Skeletal muscle tissue (tissue), 4 donors: ENCODE data around the gene MYCBP. TPM values are rescaled to one million over a fixed set of nuclear protein-coding genes. Genes with fewer than 3 reads are reported as not detected.

Experiments used
- H3K27ac ChIP-seq: one replicate; pipeline ENCODE4 v1.7.0; 2013; ENCODE audit warnings: mild to moderate bottlenecking, low read depth, low read length, inconsistent platforms
- H3K27me3 ChIP-seq, 3 donors: one replicate each; pipeline ENCODE4 v1.7.0; 2013; ENCODE audit warnings: low read length in 3 of 3; ENCODE audit not compliant: control insufficient read depth in 3 of 3, insufficient read depth in 3 of 3
- H3K36me3 ChIP-seq, 3 donors: one replicate each; pipeline ENCODE4 v1.7.0; 2013; ENCODE audit warnings: low read length in 3 of 3; ENCODE audit not compliant: control insufficient read depth in 3 of 3, insufficient read depth in 3 of 3
- H3K4me1 ChIP-seq, 3 donors: one replicate each; pipeline ENCODE4 v1.7.0; 2013; ENCODE audit warnings: low read length in 3 of 3, mild to moderate bottlenecking in 3 of 3; ENCODE audit not compliant: control insufficient read depth in 3 of 3, insufficient read depth in 3 of 3
- H3K4me3 ChIP-seq, 3 donors: one replicate each; pipeline ENCODE4 v1.7.0; 2013; ENCODE audit warnings: low read length in 3 of 3
- H3K9ac ChIP-seq, 3 donors: one replicate each; pipeline ENCODE4 v1.7.0; 2013; ENCODE audit warnings: low read length in 3 of 3, mild to moderate bottlenecking in 3 of 3, moderate library complexity in 2 of 3, low read depth in 1 of 3
- H3K9me3 ChIP-seq, 3 donors: one replicate each; pipeline ENCODE4 v1.7.0; 2013; ENCODE audit warnings: low read length in 3 of 3; ENCODE audit not compliant: control insufficient read depth in 3 of 3
- total RNA-seq: library from RNA; depleted of rRNA; stranded (reverse); fragments of >200 nt; gene quantifications from one replicate; pipeline ENCODE4 v1.2.3, GENCODE V29; 2014
- donor health status: Osteomylitis.

The MYCBP gene
- total RNA-seq, 1 donor from 2014 or later, result 10.4 TPM

- no peak overlapping the region for H3K27ac ChIP-seq
- no peaks in the 10 kb centered on the region for H3K36me3 ChIP-seq
- no peak overlapping the region for H3K4me3 ChIP-seq
- no peaks in the 10 kb centered on the region for H3K27me3 ChIP-seq
- no peak overlapping the region for H3K9ac ChIP-seq
- no peaks in the 10 kb centered on the region for H3K9me3 ChIP-seq
- no peaks in the 10 kb centered on the region for H3K4me1 ChIP-seq
Measured at GRCh38 chr1:38898653-38899230, 25.6 kb upstream of the MYCBP start.

GRCh38 chr1:38896169-38896568 is 23.0 kb upstream of the MYCBP start:
- Histone ChIP-seq H3K27ac (no peak overlapping the region), H3K9ac (no peak overlapping the region), H3K36me3 (no peaks in the 10 kb centered on the region), H3K4me1 (no peaks in the 10 kb centered on the region), H3K27me3 (no peaks in the 10 kb centered on the region), H3K4me3 (no peak overlapping the region), H3K9me3 (no peaks in the 10 kb centered on the region)

- Histone ChIP-seq H3K27ac (no peak overlapping the region), H3K9me3 (no peaks in the 10 kb centered on the region), H3K4me3 (no peak overlapping the region), H3K9ac (no peak overlapping the region), H3K27me3 (no peaks in the 10 kb centered on the region), H3K4me1 (no peaks in the 10 kb centered on the region), H3K36me3 (no peaks in the 10 kb centered on the region)
Measured at GRCh38 chr1:38892976-38893375, 19.8 kb upstream of the MYCBP start.

- no peak overlapping the region for H3K4me3 ChIP-seq
- no peaks in the 10 kb centered on the region for H3K9me3 ChIP-seq
- H3K27ac ChIP-seq, result no peak overlapping the region
- H3K9ac ChIP-seq, result no peak overlapping the region
- H3K27me3 ChIP-seq, result no peaks in the 10 kb centered on the region
- H3K36me3 ChIP-seq, result no peaks in the 10 kb centered on the region
- no peaks in the 10 kb centered on the region for H3K4me1 ChIP-seq
Measured at GRCh38 chr1:38891753-38892152, 18.6 kb upstream of the MYCBP start.

GRCh38 chr1:38889589-38889988 is 16.4 kb upstream of the MYCBP start:
- Histone ChIP-seq H3K9ac (no peak overlapping the region), H3K4me1 (no peaks in the 10 kb centered on the region), H3K4me3 (no peak overlapping the region), H3K36me3 (no peaks in the 10 kb centered on the region), H3K27ac (no peak overlapping the region), H3K9me3 (no peaks in the 10 kb centered on the region), H3K27me3 (no peaks in the 10 kb centered on the region)

- Histone ChIP-seq H3K4me3 (no peak overlapping the region), H3K9ac (no peak overlapping the region), H3K27ac (no peak overlapping the region), H3K27me3 (no peaks in the 10 kb centered on the region), H3K36me3 (no peaks in the 10 kb centered on the region), H3K9me3 (no peaks in the 10 kb centered on the region), H3K4me1 (no peaks in the 10 kb centered on the region)
Measured at GRCh38 chr1:38888423-38889333, 15.5 kb upstream of the MYCBP start.

- Histone ChIP-seq H3K9ac (no peak overlapping the region), H3K27ac (no peak overlapping the region), H3K9me3 (no peaks in the 10 kb centered on the region), H3K4me1 (no peaks in the 10 kb centered on the region), H3K27me3 (no peaks in the 10 kb centered on the region), H3K4me3 (no peak overlapping the region), H3K36me3 (no peaks in the 10 kb centered on the region)
Measured at GRCh38 chr1:38885092-38885491, 11.9 kb upstream of the MYCBP start.

- no peak within 1 kb of the TSS for H3K9ac ChIP-seq
- H3K36me3 ChIP-seq, result no peaks in the 10 kb centered on the region
- H3K4me1 ChIP-seq, result no peaks in the 10 kb centered on the region
- no peak within 1 kb of the TSS for H3K27ac ChIP-seq
- H3K27me3 ChIP-seq, result no peaks in the 10 kb centered on the region
- no peak within 1 kb of the TSS for H3K4me3 ChIP-seq
- H3K9me3 ChIP-seq, result no peaks in the 10 kb centered on the region
Measured at GRCh38 chr1:38881487-38881886, 8.3 kb upstream of the MYCBP start, which contains the start of gene GJA9. Gene GJA9, minus strand, starts transcription at chr1:38881587. Its CDS starts 5,489 bp downstream, at chr1:38876098.

- H3K36me3 ChIP-seq, result no peaks in the 10 kb centered on the region
- no peak overlapping the region for H3K4me3 ChIP-seq
- H3K27ac ChIP-seq, result no peak overlapping the region
- H3K9me3 ChIP-seq, result no peaks in the 10 kb centered on the region
- peaks cover 13 to 19% (median 15%) of the 10 kb centered on the region in 3 donors for H3K4me1 ChIP-seq
- H3K9ac ChIP-seq, result no peak overlapping the region
- no peaks in the 10 kb centered on the region for H3K27me3 ChIP-seq
Measured at GRCh38 chr1:38875811-38876210, 2.7 kb upstream of the MYCBP start.

GRCh38 chr1:38872401-38873026 is 634 bp downstream of the MYCBP start:
- peak overlapping the region; percentile 77 for H3K27ac ChIP-seq
- peak overlapping the region; percentile 81 to 94 (median 85) for H3K9ac ChIP-seq

More at GRCh38 chr1:38872401-38873026, 634 bp downstream of the MYCBP start:
- Histone ChIP-seq H3K9me3 (no peaks in the 10 kb centered on the region), H3K4me3 (peak overlapping the region; percentile 92 to 98 (median 97)), H3K27me3 (no peaks in the 10 kb centered on the region), H3K36me3 (peaks cover 0 to 2% (median 0%) of the 10 kb centered on the region in 3 donors), H3K4me1 (peaks cover 13 to 22% (median 15%) of the 10 kb centered on the region in 3 donors)
